Muscle of arm (tissue), 12 donors: ENCODE data around the gene PNLDC1. TPM values are rescaled to one million over a fixed set of nuclear protein-coding genes. Genes with fewer than 3 reads are reported as not detected.
A peak's percentile ranks its signal among the peaks of the same experiment; 100 is the strongest.
"Not testable (repeated sequence)": the region's sequence is repeated elsewhere in the genome, so short reads cannot be mapped to it uniquely, and the experiment has no call there.

ENCODE experiments used
- DNase-seq: peaks from one replicate; pipeline ENCODE4 v3.0.0-alpha.2; 2013
- polyA plus RNA-seq, 12 donors: library from polyadenylated mRNA; unstranded; fragments of 120-200 nt; gene quantifications; one replicate each; pipeline ENCODE4 v1.2.1, GENCODE V29; 2013; ENCODE audit not compliant: insufficient read length in 12 of 12

Gene PNLDC1
- polyA plus RNA-seq, 12 donors, result 0.13 to 0.54 (median 0.22) TPM; not detected in 4

GRCh38 chr6:159849851-159850250 is 49.8 kb downstream of the PNLDC1 start:
- not testable (repeated sequence) for DNase-seq

GRCh38 chr6:159852877-159853276 is 52.8 kb downstream of the PNLDC1 start:
- DNase-seq, result no peak

- no peak for DNase-seq
Measured at GRCh38 chr6:159853754-159854153, 53.7 kb downstream of the PNLDC1 start.

- no peak for DNase-seq
Measured at GRCh38 chr6:159854959-159855358, 54.9 kb downstream of the PNLDC1 start.

GRCh38 chr6:159858259-159858658 is 58.2 kb downstream of the PNLDC1 start:
- DNase-seq, result no peak

GRCh38 chr6:159860482-159860881 is 60.4 kb downstream of the PNLDC1 start:
- DNase-seq, result no peak

GRCh38 chr6:159862103-159862502 is 62.0 kb downstream of the PNLDC1 start:
- no peak for DNase-seq

- DNase-seq, result peak; percentile 83
Measured at GRCh38 chr6:159863341-159863740, 63.3 kb downstream of the PNLDC1 start.

- DNase-seq, result no peak
Measured at GRCh38 chr6:159865226-159865920, 65.3 kb downstream of the PNLDC1 start.

- no peak for DNase-seq
Measured at GRCh38 chr6:159866286-159867247, 66.5 kb downstream of the PNLDC1 start.

Other genes with a start within 250 kb of the PNLDC1 start
- gene SOD2, start 107.0 kb upstream of the PNLDC1 start, polyA plus RNA-seq, result 100 to 1,000 TPM in 5 of 12 donors, 10 to 100 TPM in 6, not detected in 1; 66.3 to 109 (median 97.4) TPM
- 100 to 1,000 TPM in 2 of 12 donors, 10 to 100 TPM in 10; 63.0 to 348 (median 84.9) TPM for gene WTAP, start 72.8 kb upstream of the PNLDC1 start, polyA plus RNA-seq
- gene ACAT2, start 38.2 kb upstream of the PNLDC1 start, polyA plus RNA-seq, result 10 to 100 TPM in 10 of 12 donors, 1 to 10 TPM in 1, not detected in 1; 7.8 to 30.6 (median 19.7) TPM
- gene TCP1, start 10.7 kb upstream of the PNLDC1 start, polyA plus RNA-seq, result 100 to 1,000 TPM in 11 of 12 donors, not detected in 1; 122 to 231 (median 218) TPM
- gene MRPL18, start 9.8 kb upstream of the PNLDC1 start, polyA plus RNA-seq, result 10 to 100 TPM in 11 of 12 donors, not detected in 1; 54.5 to 74.2 (median 66.3) TPM
- gene MAS1, start 90.7 kb downstream of the PNLDC1 start, polyA plus RNA-seq, result 1 to 10 TPM in 1 of 12 donors, under 1 TPM in 9, not detected in 2; 0.11 to 1.1 (median 0.30) TPM
- 100 to 1,000 TPM in 9 of 12 donors, 10 to 100 TPM in 2, not detected in 1; 74.0 to 149 (median 125) TPM for gene IGF2R, start 168.8 kb downstream of the PNLDC1 start, polyA plus RNA-seq